ENCODE data around the gene MYLK.

DNA sequence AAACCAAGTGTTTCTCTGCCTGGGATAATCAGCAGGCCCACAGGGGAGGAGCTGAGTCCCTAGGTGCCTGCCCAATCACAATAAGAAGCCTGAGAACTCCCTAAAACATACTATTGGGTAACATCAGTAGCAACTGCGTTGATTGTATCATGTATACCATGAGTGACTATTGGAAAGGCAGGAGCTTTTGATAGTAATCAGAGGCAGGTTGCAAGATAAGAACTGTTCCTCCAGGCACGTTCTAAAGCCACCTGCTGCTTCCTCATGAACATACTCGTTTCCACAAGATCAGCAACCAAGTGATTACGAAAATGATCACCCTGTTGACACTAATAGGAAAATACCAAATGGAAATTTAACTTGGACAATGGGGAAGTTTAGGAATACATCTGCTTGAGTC, 6.7 kb downstream of the MYLK start:
- TF ChIP-seq, protein P1, sequence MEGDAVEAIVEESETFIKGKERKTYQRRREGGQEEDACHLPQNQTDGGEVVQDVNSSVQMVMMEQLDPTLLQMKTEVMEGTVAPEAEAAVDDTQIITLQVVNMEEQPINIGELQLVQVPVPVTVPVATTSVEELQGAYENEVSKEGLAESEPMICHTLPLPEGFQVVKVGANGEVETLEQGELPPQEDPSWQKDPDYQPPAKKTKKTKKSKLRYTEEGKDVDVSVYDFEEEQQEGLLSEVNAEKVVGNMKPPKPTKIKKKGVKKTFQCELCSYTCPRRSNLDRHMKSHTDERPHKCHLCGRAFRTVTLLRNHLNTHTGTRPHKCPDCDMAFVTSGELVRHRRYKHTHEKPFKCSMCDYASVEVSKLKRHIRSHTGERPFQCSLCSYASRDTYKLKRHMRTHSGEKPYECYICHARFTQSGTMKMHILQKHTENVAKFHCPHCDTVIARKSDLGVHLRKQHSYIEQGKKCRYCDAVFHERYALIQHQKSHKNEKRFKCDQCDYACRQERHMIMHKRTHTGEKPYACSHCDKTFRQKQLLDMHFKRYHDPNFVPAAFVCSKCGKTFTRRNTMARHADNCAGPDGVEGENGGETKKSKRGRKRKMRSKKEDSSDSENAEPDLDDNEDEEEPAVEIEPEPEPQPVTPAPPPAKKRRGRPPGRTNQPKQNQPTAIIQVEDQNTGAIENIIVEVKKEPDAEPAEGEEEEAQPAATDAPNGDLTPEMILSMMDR (conservative IDR thresholded peaks at IDR 0.05; ENCODE audit: low read length): no peak
- no peak for TF ChIP-seq EZH2phosphoT487 (IDR thresholded peaks at IDR 0.05; ENCODE audit: borderline replicate concordance)

Data from Loucy (cell line).